Endothelial cell of umbilical vein (primary cell): ENCODE measurements around the gene PDE6D. TPM values are rescaled to one million over a fixed set of nuclear protein-coding genes. Genes with fewer than 3 reads are reported as not detected.

Experiments
- BruUV-seq: library from RNA; stranded (reverse); fragments of 400-500 nt; replicated peaks from 2 replicates; lab custom pipeline; 2021; lab: Mats Ljungman, UMichigan
- CTCF ChIA-PET: fragments of 300-600, 350-600 bp; sonication (Branson Sonifier 250); formaldehyde crosslinking; loops from one replicate; lab custom pipeline; 2021; ENCODE audit warnings: antibody characterized with exemption, inconsistent platforms; lab: Charles Lee
- POLR2A ChIA-PET: fragments of 300-600, 350-600 bp; sonication (Branson Sonifier 250); formaldehyde crosslinking; loops from one replicate; lab custom pipeline; 2021; ENCODE audit warnings: antibody characterized with exemption, inconsistent platforms; lab: Charles Lee
- DNase-seq: peaks from one replicate; pipeline ENCODE4 v3.0.0-alpha.2; 2011; ENCODE audit warnings: low read depth, low spot score
- FAIRE-seq: peaks from 2 replicates; lab custom pipeline; 2011; peaks lifted over from hg19 to GRCh38; lab: Jason Lieb, UNC
- H2AFZ ChIP-seq: 2 replicates; pipeline ENCODE4 v1.6.0; 2012; ENCODE audit warnings: low read depth, low read length, control low read depth, inconsistent platforms
- H3K27ac ChIP-seq: 2 replicates; pipeline ENCODE4 v1.5.1; 2011; ENCODE audit warnings: low read depth, mild to moderate bottlenecking, control low read depth, low read length, moderate library complexity; ENCODE audit not compliant: insufficient read depth
- H3K27me3 ChIP-seq, 2 experiments: 2 replicates each; pipeline versions ENCODE4 v1.6.0 to v1.6.1; 2011; ENCODE audit warnings: low read length in 2 of 2, mixed read lengths in 1 of 2; ENCODE audit not compliant: control insufficient read depth in 2 of 2, insufficient read depth in 2 of 2
- H3K36me3 ChIP-seq, 2 experiments: 2 replicates in 1 of 2; 3 replicates in 1 of 2; pipeline ENCODE4 v1.5.1; 2011; ENCODE audit warnings: low read length in 2 of 2, mild to moderate bottlenecking in 1 of 2, moderate library complexity in 1 of 2; ENCODE audit not compliant: control insufficient read depth in 2 of 2, insufficient read depth in 2 of 2; ENCODE audit errors: extremely low read depth in 1 of 2
- H3K4me1 ChIP-seq: 3 replicates; pipeline ENCODE4 v1.5.1; 2011; ENCODE audit warnings: mild to moderate bottlenecking, low read length; ENCODE audit not compliant: control insufficient read depth, insufficient read depth; ENCODE audit errors: extremely low read depth
- H3K4me2 ChIP-seq: 2 replicates; pipeline ENCODE4 v1.6.1; 2011; ENCODE audit warnings: low read length, control low read depth, mixed read lengths; ENCODE audit not compliant: insufficient read depth
- H3K4me3 ChIP-seq, 3 experiments: fragments of 200-600 bp in 1 of 3; sonication (generic), shearing (Covaris generic) in 1 of 3; replicated peaks in 1 of 3; 2 replicates each; pipeline ENCODE4 v1.5.1; 2011 to 2016; ENCODE audit warnings: control low read depth in 3 of 3, low read length in 3 of 3, mild to moderate bottlenecking in 2 of 3, inconsistent platforms in 1 of 3, low read depth in 1 of 3, moderate library complexity in 1 of 3; ENCODE audit not compliant: insufficient read depth in 1 of 3
- H3K79me2 ChIP-seq: 2 replicates; pipeline ENCODE4 v1.6.0; 2012; ENCODE audit warnings: low read length, inconsistent platforms; ENCODE audit not compliant: control insufficient read depth, insufficient read depth
- H3K9ac ChIP-seq: replicated peaks from 2 replicates; pipeline ENCODE3; 2011; ENCODE audit warnings: low read length, control low read depth; ENCODE audit not compliant: insufficient read depth; ENCODE audit errors: extremely low read depth
- H3K9me1 ChIP-seq: replicated peaks from 3 replicates; pipeline ENCODE4 v1.6.0; 2011; ENCODE audit warnings: mild to moderate bottlenecking, low read length; ENCODE audit not compliant: control insufficient read depth, insufficient read depth; ENCODE audit errors: extremely low read depth
- H3K9me3 ChIP-seq: replicated peaks from 2 replicates; pipeline ENCODE4 v1.5.1; 2012; ENCODE audit warnings: low read length, inconsistent platforms; ENCODE audit not compliant: control insufficient read depth, insufficient read depth
- H4K20me1 ChIP-seq: replicated peaks from 2 replicates; pipeline ENCODE3; 2011; ENCODE audit warnings: mild to moderate bottlenecking, low read length; ENCODE audit not compliant: control insufficient read depth, insufficient read depth; ENCODE audit errors: extremely low read depth
- CTCF ChIP-seq, 2 donors: IDR thresholded peaks; 1 replicate in 1 of 2; 2 replicates in 1 of 2; pipeline ENCODE4 v1.5.1; 2011; ENCODE audit warnings: low read length in 2 of 2, mild to moderate bottlenecking in 2 of 2, moderate library complexity in 2 of 2, control low read depth in 1 of 2, inconsistent platforms in 1 of 2, low read depth in 1 of 2; ENCODE audit not compliant: insufficient read depth in 1 of 2; ENCODE audit errors: extremely low read depth in 1 of 2
- EZH2 ChIP-seq: IDR thresholded peaks from 2 replicates; pipeline ENCODE4 v1.6.1; 2012; ENCODE audit warnings: borderline replicate concordance, low read depth, mild to moderate bottlenecking, moderate library complexity, low read length, inconsistent platforms; ENCODE audit not compliant: severe bottlenecking
- FOS ChIP-seq: IDR thresholded peaks from 2 replicates; pipeline ENCODE4 v1.6.1; 2011; ENCODE audit warnings: mild to moderate bottlenecking, low read length, moderate library complexity, borderline replicate concordance; ENCODE audit not compliant: insufficient read depth
- GATA2 ChIP-seq: IDR thresholded peaks from 2 replicates; pipeline ENCODE4 v1.7.0; 2011; ENCODE audit warnings: low read depth, mild to moderate bottlenecking, moderate library complexity, mixed read lengths, low read length; ENCODE audit not compliant: insufficient read length, insufficient read depth
- JUN ChIP-seq: IDR thresholded peaks from 2 replicates; pipeline ENCODE4 v1.6.1; 2011; ENCODE audit warnings: borderline replicate concordance, low read depth; ENCODE audit not compliant: insufficient read length, insufficient read depth
- MYC ChIP-seq: IDR thresholded peaks from one replicate; pipeline ENCODE4 v1.6.1; 2011; ENCODE audit warnings: mild to moderate bottlenecking, low read depth, low read length
- POLR2A ChIP-seq: IDR thresholded peaks from 2 replicates; pipeline ENCODE4 v1.6.1; 2012; ENCODE audit warnings: low read depth, mild to moderate bottlenecking, control low read depth, low read length
- POLR2AphosphoS5 ChIP-seq: IDR thresholded peaks from 2 replicates; pipeline ENCODE4 v1.6.1; 2012; ENCODE audit warnings: low read depth, mild to moderate bottlenecking, control low read depth, low read length, moderate library complexity; ENCODE audit not compliant: insufficient read depth
- dilution Hi-C: fragments of 300-500 bp; cut with MboI; formaldehyde crosslinking; loops from one replicate; pipeline ENCODE4 v1.15.0; 2019; ENCODE audit warnings: low sequenced_read_pairs; ENCODE audit not compliant: extremely low pct_ligation_motif_present
- intact Hi-C: fragments of 100-400 bp; cut with micrococcal nuclease; formaldehyde crosslinking; loops from one replicate; pipeline ENCODE4 v1.10.0; 2022
- polyA plus RNA-seq, 4 experiments: library from polyadenylated mRNA; depleted of rRNA in 3 of 4; stranded (reverse) in 3 of 4; unstranded in 1 of 4; fragments of >200 nt; gene quantifications; 2 replicates each; pipeline versions ENCODE4 v1.2.1 to v1.2.3, GENCODE V29; 2011 to 2012; ENCODE audit warnings: missing spikeins in 1 of 4
- total RNA-seq: library from RNA; stranded (reverse); gene quantifications from 2 replicates; pipeline ENCODE4 v1.2.3, GENCODE V29; 2021
- TF ChIP-seq, protein P1 (sequence below): IDR thresholded peaks from 2 replicates; pipeline ENCODE4 v1.6.1; 2011; ENCODE audit not compliant: insufficient read depth, insufficient read length

The PDE6D gene
- total and polyA plus RNA-seq, 2 donors (not counting 3 experiments of a cell fraction or from before 2014, with no cell fraction given): 23.8 to 36.8 TPM

GRCh38 chr2:231765496-231765929 lies 15.6 kb downstream of the PDE6D start:
- peaks cover 2% of the 10 kb centered on the region for H3K4me1 ChIP-seq
- H3K36me3 ChIP-seq: no peaks in the 10 kb centered on the region
- H3K79me2 ChIP-seq: no peaks in the 10 kb centered on the region
- H3K27ac ChIP-seq: no peak overlapping the region
- intact Hi-C loops: no loop called here
- no peaks in the 10 kb centered on the region for H3K9me3 ChIP-seq
- TF ChIP-seq CTCF (IDR thresholded peaks at IDR 0.05; ENCODE audit: extremely low read depth in 1 of 2, insufficient read depth in 1 of 2, low read depth in 1 of 2, low read length in 2 of 2): no peak
- no peak for TF ChIP-seq FOS
- no peak for TF ChIP-seq GATA2
- TF ChIP-seq JUN: no peak
- TF ChIP-seq EZH2: no peak
- no peaks in the 10 kb centered on the region for H4K20me1 ChIP-seq
- dilution Hi-C loops: no loop called here
- H3K27me3 ChIP-seq: no peaks in the 10 kb centered on the region
- no peaks in the 10 kb centered on the region for H3K9me1 ChIP-seq
- no peak overlapping the region for H3K9ac ChIP-seq
- no peak overlapping the region for H2AFZ ChIP-seq
- ChIA-PET CTCF (no interaction called here), POLR2A (no interaction called here)
- H3K4me2 ChIP-seq: no peak overlapping the region
- H3K4me3 ChIP-seq: no peak overlapping the region
- no peak for FAIRE-seq
- DNase-seq: no peak
- no TSS peak for BruUV-seq

DNA sequence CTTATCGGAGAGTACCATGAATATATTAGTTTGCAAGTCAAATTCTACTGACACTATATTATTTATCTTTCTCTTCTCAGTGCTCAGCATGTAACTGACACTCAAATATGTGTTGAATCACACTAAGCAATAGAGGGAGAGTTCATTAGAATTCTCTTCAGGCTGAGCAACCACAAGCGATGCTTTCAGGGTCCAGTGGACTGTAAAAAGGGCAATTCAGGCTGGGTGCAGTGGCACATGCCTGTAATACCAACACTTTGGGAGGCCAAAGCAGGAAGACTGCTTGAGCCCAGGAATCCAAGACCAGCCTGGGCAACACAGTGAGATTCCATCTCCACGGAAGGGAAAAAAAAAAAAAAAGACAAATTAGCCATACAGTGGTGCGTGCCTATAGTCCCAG lies 16.3 kb downstream of the PDE6D start:
- Histone ChIP-seq H3K4me1 (peaks cover 1% of the 10 kb centered on the region), H3K4me2 (no peak overlapping the region), H2AFZ (no peak overlapping the region), H3K9me1 (no peaks in the 10 kb centered on the region), H3K27ac (no peak overlapping the region), H3K36me3 (no peaks in the 10 kb centered on the region), H3K79me2 (no peaks in the 10 kb centered on the region), H4K20me1 (no peaks in the 10 kb centered on the region), H3K4me3 (no peak overlapping the region), H3K9ac (no peak overlapping the region), H3K9me3 (no peaks in the 10 kb centered on the region), H3K27me3 (no peaks in the 10 kb centered on the region)
- DNase-seq (no peak), FAIRE-seq (no peak)
- TF ChIP-seq JUN: no peak
- TF ChIP-seq POLR2A: no peak
- TF ChIP-seq MYC: no peak
- TF ChIP-seq CTCF (IDR thresholded peaks at IDR 0.05; ENCODE audit: extremely low read depth in 1 of 2, insufficient read depth in 1 of 2, low read depth in 1 of 2, low read length in 2 of 2): no peak
- TF ChIP-seq, protein P1, sequence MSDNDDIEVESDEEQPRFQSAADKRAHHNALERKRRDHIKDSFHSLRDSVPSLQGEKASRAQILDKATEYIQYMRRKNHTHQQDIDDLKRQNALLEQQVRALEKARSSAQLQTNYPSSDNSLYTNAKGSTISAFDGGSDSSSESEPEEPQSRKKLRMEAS: no peak
- no peak for TF ChIP-seq FOS
- TF ChIP-seq EZH2: no peak
- no peak for TF ChIP-seq POLR2AphosphoS5
- no peak for TF ChIP-seq GATA2
- dilution Hi-C loops (no loop called here), intact Hi-C loops (no loop called here)
- ChIA-PET POLR2A (no interaction called here), CTCF (no interaction called here)
- BruUV-seq: no TSS peak
